ENCODE measurements around the gene RELA.
"Not testable (repeated sequence)": the region's sequence is repeated elsewhere in the genome, so short reads cannot be mapped to it uniquely, and the experiment has no call there.

Gene RELA

GRCh38 chr11:65639623-65640482, 22.9 kb downstream of the RELA start:
- DNase-seq: peak; percentile 88 to 91 (median 90)
- Mint-ChIP-seq H3K9me3 (no peaks in the 10 kb centered on the region), H3K27me3 (no peaks in the 10 kb centered on the region), H3K4me3 (peak overlapping the region; percentile 89 to 90), H3K4me1 (ENCODE audit: low read depth in 2 of 2) (peaks cover 38 to 56% of the 10 kb centered on the region in 2 donors), H3K27ac (peak overlapping the region; percentile 94 to 98), H3K36me3 (ENCODE audit: insufficient read depth) (peaks cover 85% of the 10 kb centered on the region)
- ATAC-seq (replicated peaks): peak; percentile 76

GRCh38 chr11:65639228-65639597, 23.5 kb downstream of the RELA start:
- Mint-ChIP-seq H3K4me1 (ENCODE audit: low read depth in 2 of 2) (peaks cover 41 to 54% of the 10 kb centered on the region in 2 donors), H3K36me3 (ENCODE audit: insufficient read depth) (peaks cover 82% of the 10 kb centered on the region), H3K27ac (peak overlapping the region; percentile 94 to 98), H3K4me3 (peak overlapping the region; percentile 89 to 90)
- H3K27me3 Mint-ChIP-seq; DNase-seq; H3K9me3 Mint-ChIP-seq; ATAC-seq (replicated peaks): not testable (repeated sequence)

GRCh38 chr11:65637794-65638419, 24.8 kb downstream of the RELA start, which contains the start of gene SIPA1:
SIPA1 (plus strand) TSS chr11:65638101; CDS start chr11:65640922, 2,821 bp downstream.
- Mint-ChIP-seq H3K27me3 (no peaks in the 10 kb centered on the region), H3K4me1 (ENCODE audit: low read depth in 2 of 2) (peaks cover 39 to 51% of the 10 kb centered on the region in 2 donors), H3K9me3 (no peaks in the 10 kb centered on the region)

DNA sequence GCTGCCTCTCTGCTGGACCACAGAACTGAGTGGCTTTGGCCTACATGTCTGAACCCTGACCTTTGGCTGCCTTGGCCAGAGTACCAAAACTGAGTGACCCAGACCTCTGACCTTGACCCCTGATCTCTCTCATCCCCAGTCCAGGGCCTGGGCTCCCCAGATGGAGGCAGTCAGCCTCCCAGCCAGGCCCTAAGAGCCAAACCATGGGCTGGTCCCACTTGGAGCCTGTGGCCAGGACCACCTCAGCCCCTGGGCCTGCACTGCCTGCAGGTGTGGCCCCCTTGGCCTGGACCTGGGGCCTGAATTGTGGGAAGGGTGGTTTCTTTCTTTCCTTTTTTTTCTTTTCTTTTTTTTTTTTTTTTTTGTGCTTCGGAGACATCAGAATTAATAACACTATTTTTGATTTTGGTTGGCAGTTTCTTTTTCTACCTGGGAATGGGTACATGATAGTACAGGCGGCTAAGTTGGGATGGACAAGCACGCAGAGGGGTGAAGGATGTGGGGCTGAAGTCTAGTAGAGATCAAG, 25.6 kb downstream of the RELA start:
- peak overlapping the region; percentile 94 to 98 for H3K27ac Mint-ChIP-seq
- H3K9me3 Mint-ChIP-seq: no peaks in the 10 kb centered on the region
- H3K36me3 Mint-ChIP-seq (ENCODE audit: insufficient read depth): peaks cover 75% of the 10 kb centered on the region
- no peaks in the 10 kb centered on the region for H3K27me3 Mint-ChIP-seq
- peak overlapping the region; percentile 89 to 90 for H3K4me3 Mint-ChIP-seq
- ATAC-seq (replicated peaks): no peak
- peaks cover 39 to 50% of the 10 kb centered on the region in 2 donors for H3K4me1 Mint-ChIP-seq (ENCODE audit: low read depth in 2 of 2)
- DNase-seq: no peak

More at GRCh38 chr11:65637794-65638419, 24.8 kb downstream of the RELA start, which contains the start of gene SIPA1:
- H3K36me3 Mint-ChIP-seq (ENCODE audit: insufficient read depth): peaks cover 78% of the 10 kb centered on the region
- peak; percentile 67 to 80 (median 78) for DNase-seq
- peak within 1 kb of the TSS; percentile 89 to 90 for H3K4me3 Mint-ChIP-seq
- peak; percentile 21 for ATAC-seq (replicated peaks)
- peak within 1 kb of the TSS; percentile 94 to 98 for H3K27ac Mint-ChIP-seq

DNA sequence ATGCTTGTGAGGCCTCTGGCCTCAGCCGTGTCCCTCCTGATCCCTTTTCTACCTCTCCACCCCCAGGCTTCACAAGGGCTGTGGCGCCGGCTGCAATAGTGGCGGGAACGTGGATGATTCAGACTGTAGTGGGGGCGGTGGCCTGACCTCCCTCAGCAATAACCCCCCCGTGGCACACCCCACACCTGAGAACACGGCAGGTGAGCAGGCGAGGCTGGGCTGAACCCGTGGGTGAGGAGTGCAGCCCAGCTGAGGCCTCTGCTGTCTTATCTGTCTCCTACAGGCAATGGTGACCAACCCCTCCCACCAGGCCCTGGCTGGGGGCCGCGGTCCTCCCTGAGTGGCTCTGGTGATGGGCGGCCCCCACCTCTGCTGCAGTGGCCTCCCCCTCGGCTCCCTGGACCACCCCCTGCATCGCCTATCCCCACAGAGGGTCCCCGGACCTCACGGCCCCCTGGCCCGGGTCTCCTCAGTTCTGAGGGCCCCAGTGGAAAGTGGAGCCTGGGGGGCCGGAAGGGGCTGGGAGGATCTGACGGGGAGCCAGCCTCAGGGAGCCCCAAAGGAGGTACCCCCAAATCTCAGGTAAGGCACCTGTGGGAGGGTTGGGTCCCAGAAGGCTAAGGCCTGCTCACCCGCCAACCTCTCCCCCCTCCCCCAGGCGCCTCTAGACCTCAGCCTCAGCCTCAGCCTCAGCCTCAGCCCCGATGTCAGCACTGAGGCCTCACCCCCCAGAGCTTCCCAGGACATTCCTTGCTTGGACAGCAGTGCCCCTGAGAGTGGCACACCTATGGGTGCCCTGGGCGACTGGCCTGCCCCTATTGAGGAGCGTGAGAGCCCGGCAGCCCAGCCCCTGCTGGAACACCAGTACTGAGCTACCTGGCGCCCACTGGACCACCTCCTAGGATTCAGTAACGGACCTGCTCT, 26.3 kb downstream of the RELA start:
- Mint-ChIP-seq H3K4me3 (peak overlapping the region; percentile 89 to 90), H3K36me3 (ENCODE audit: insufficient read depth) (peaks cover 75% of the 10 kb centered on the region), H3K9me3 (no peaks in the 10 kb centered on the region), H3K4me1 (ENCODE audit: low read depth in 2 of 2) (peaks cover 40 to 44% of the 10 kb centered on the region in 2 donors), H3K27ac (peak overlapping the region; percentile 94 to 98), H3K27me3 (no peaks in the 10 kb centered on the region)
- ATAC-seq (replicated peaks) (no peak), DNase-seq (no peak)

GRCh38 chr11:65634905-65635731, 27.6 kb downstream of the RELA start:
- no peaks in the 10 kb centered on the region for H3K9me3 Mint-ChIP-seq
- peaks cover 36% of the 10 kb centered on the region in 2 donors for H3K4me1 Mint-ChIP-seq (ENCODE audit: low read depth in 2 of 2)
- H3K36me3 Mint-ChIP-seq (ENCODE audit: insufficient read depth): peaks cover 72% of the 10 kb centered on the region
- peak overlapping the region; percentile 66 to 93 for H3K27ac Mint-ChIP-seq
- ATAC-seq (replicated peaks) (no peak), DNase-seq (no peak)
- no peaks in the 10 kb centered on the region for H3K27me3 Mint-ChIP-seq
- peak overlapping the region in 1 of 2 donors; percentile 14 for H3K4me3 Mint-ChIP-seq

GRCh38 chr11:65634440-65634839, 28.3 kb downstream of the RELA start:
- peak overlapping the region in 1 of 2 donors; percentile 62 for H3K4me3 Mint-ChIP-seq
- H3K9me3 Mint-ChIP-seq: no peaks in the 10 kb centered on the region
- peak overlapping the region; percentile 66 to 93 for H3K27ac Mint-ChIP-seq
- DNase-seq: no peak
- no peak for ATAC-seq (replicated peaks)
- peaks cover 65% of the 10 kb centered on the region for H3K36me3 Mint-ChIP-seq (ENCODE audit: insufficient read depth)
- peaks cover 30% of the 10 kb centered on the region in 2 donors for H3K4me1 Mint-ChIP-seq (ENCODE audit: low read depth in 2 of 2)
- no peaks in the 10 kb centered on the region for H3K27me3 Mint-ChIP-seq

GRCh38 chr11:65634109-65634436, 28.6 kb downstream of the RELA start:
- Mint-ChIP-seq H3K4me3 (peak overlapping the region in 1 of 2 donors; percentile 62), H3K4me1 (ENCODE audit: low read depth in 2 of 2) (peaks cover 27 to 29% of the 10 kb centered on the region in 2 donors), H3K9me3 (no peaks in the 10 kb centered on the region), H3K27me3 (no peaks in the 10 kb centered on the region), H3K27ac (peak overlapping the region; percentile 66 to 93), H3K36me3 (ENCODE audit: insufficient read depth) (peaks cover 64% of the 10 kb centered on the region)
- ATAC-seq (replicated peaks) (peak; percentile 18), DNase-seq (peak in 1 of 3 experiments; percentile 26)

GRCh38 chr11:65633390-65634108, 29.2 kb downstream of the RELA start:
- ATAC-seq (replicated peaks) (peak; percentile 37), DNase-seq (peak in 1 of 3 experiments; percentile 24)
- Mint-ChIP-seq H3K9me3 (no peaks in the 10 kb centered on the region), H3K27me3 (no peaks in the 10 kb centered on the region), H3K27ac (peak overlapping the region; percentile 66 to 93), H3K4me3 (peak overlapping the region in 1 of 2 donors; percentile 62), H3K4me1 (ENCODE audit: low read depth in 2 of 2) (peaks cover 22 to 23% of the 10 kb centered on the region in 2 donors), H3K36me3 (ENCODE audit: insufficient read depth) (peaks cover 61% of the 10 kb centered on the region)

DNA sequence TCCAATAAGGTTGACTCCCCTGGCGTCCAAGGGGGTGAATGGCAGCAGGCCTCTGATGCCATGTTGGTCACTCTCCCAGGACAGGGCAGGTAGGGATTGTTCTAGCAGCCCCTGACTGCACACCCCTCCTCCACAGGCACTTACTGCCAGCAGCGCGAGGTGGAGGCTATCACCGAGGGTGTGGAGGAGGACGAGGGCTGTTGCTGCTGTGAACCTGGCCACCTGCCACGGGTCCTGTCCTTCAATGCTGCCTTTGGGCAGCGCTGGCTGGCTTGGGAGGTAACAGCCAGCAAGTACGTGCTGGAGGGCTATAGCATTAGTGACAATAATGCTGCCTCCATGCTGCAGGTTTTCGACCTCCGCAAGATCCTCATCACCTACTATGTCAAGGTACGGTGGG, 32.5 kb downstream of the RELA start:
- Mint-ChIP-seq H3K27ac (no peak overlapping the region), H3K27me3 (no peaks in the 10 kb centered on the region)

GRCh38 chr11:65629579-65629978, 33.1 kb downstream of the RELA start:
- H3K36me3 Mint-ChIP-seq (ENCODE audit: insufficient read depth): peaks cover 60% of the 10 kb centered on the region
- H3K27ac Mint-ChIP-seq: no peak overlapping the region
- no peaks in the 10 kb centered on the region for H3K27me3 Mint-ChIP-seq
- no peak overlapping the region for H3K4me3 Mint-ChIP-seq
- H3K9me3 Mint-ChIP-seq: no peaks in the 10 kb centered on the region
- H3K4me1 Mint-ChIP-seq (ENCODE audit: low read depth in 2 of 2): peaks cover 21 to 24% of the 10 kb centered on the region in 2 donors
- DNase-seq: no peak
- ATAC-seq (replicated peaks): no peak

More for the DNA sequence above, 32.5 kb downstream of the RELA start:
- Mint-ChIP-seq H3K4me1 (ENCODE audit: low read depth in 2 of 2) (peaks cover 20 to 21% of the 10 kb centered on the region in 2 donors), H3K9me3 (no peaks in the 10 kb centered on the region), H3K36me3 (ENCODE audit: insufficient read depth) (peaks cover 64% of the 10 kb centered on the region), H3K4me3 (no peak overlapping the region)
- ATAC-seq (replicated peaks) (no peak), DNase-seq (no peak)
